Lower leg skin (tissue), 3 donors: Measurements from ENCODE around the gene XG.

Experiments
- CTCF ChIP-seq, 3 donors: fragments of 450-650 bp; IDR thresholded peaks; one replicate each; pipeline ENCODE4 v1.5.1; 2016; ENCODE audit warnings: antibody characterized with exemption in 3 of 3, mild to moderate bottlenecking in 3 of 3, moderate library complexity in 2 of 3
- POLR2A ChIP-seq, 2 donors: fragments of 450-650 bp; IDR thresholded peaks; one replicate each; pipeline ENCODE4 v1.6.1; 2016 to 2017; ENCODE audit warnings: antibody characterized with exemption in 2 of 2, mild to moderate bottlenecking in 1 of 2, moderate library complexity in 1 of 2

- TF ChIP-seq CTCF (IDR thresholded peaks at IDR 0.05) (no peak), POLR2A (IDR thresholded peaks at IDR 0.05) (no peak)
Observed at GRCh38 chrX:2828344-2828958, 76.6 kb downstream of the XG start, which contains the start of gene GYG2.
